K562 (cell line): Measurements from ENCODE around the gene TRPC5OS. TPM values are rescaled to one million over a fixed set of nuclear protein-coding genes. Genes with fewer than 3 reads are reported as not detected.

Experiments used
- ATAC-seq: fragments of 200-7000 bp; cut with Tn5 transposase; 3 replicates; pipeline ENCODE4 v1.9.1; 2020; ENCODE audit warnings: moderate library complexity
- BruUV-seq: library from RNA; stranded (reverse); fragments of 400-500 nt; replicated peaks from 2 replicates; lab custom pipeline; 2021; lab: Mats Ljungman, UMichigan
- CTCF ChIA-PET: fragments of 300-600 bp; formaldehyde crosslinking; extraction: SDS; loops from one replicate; lab custom pipeline; 2021; ENCODE audit warnings: low intra/inter-chr PET ratio; lab: Yijun Ruan, JAX
- POLR2A ChIA-PET: fragments of 300-600, 350-650 bp; sonication (Branson Sonifier 250); formaldehyde crosslinking; extraction: SDS; loops from one replicate; lab custom pipeline; 2021; ENCODE audit warnings: antibody characterized with exemption, inconsistent platforms; lab: Yijun Ruan, JAX
- DNase-seq, 4 experiments: peaks; one replicate each; pipeline versions ENCODE4 v3.0.0 to v3.0.0-alpha.2; 2011 to 2018; ENCODE audit warnings: low spot score in 3 of 4, mixed read lengths in 3 of 4; ENCODE audit errors: extremely low read depth in 1 of 4
- FAIRE-seq: peaks from 2 replicates; lab custom pipeline; 2011; peaks lifted over from hg19 to GRCh38; lab: Jason Lieb, UNC
- H2AFZ ChIP-seq: 2 replicates; pipeline ENCODE4 v1.6.0; 2011; ENCODE audit warnings: low read depth, low read length, control low read depth, inconsistent platforms
- H3K27ac ChIP-seq: fragments of 200-600 bp; 3 replicates; pipeline ENCODE4 v1.8.0; 2011; ENCODE audit warnings: low read depth, mild to moderate bottlenecking, control low read depth, inconsistent platforms, low read length, moderate library complexity, mixed read lengths; ENCODE audit errors: extremely low read depth
- H3K27me3 ChIP-seq, 2 experiments: fragments of 300-600 bp in 1 of 2; 2 replicates in 1 of 2; 3 replicates in 1 of 2; pipeline versions ENCODE4 v1.6.0 to v1.8.0; 2011; ENCODE audit warnings: inconsistent platforms in 2 of 2, low read length in 2 of 2, mild to moderate bottlenecking in 1 of 2, mixed read lengths in 1 of 2, moderate library complexity in 1 of 2; ENCODE audit not compliant: control insufficient read depth in 2 of 2, insufficient read depth in 2 of 2
- H3K36me3 ChIP-seq: fragments of 300-600 bp; 3 replicates; pipeline ENCODE4 v1.8.0; 2011; ENCODE audit warnings: mild to moderate bottlenecking, low read length, inconsistent platforms; ENCODE audit not compliant: control insufficient read depth, insufficient read depth
- H3K4me1 ChIP-seq, 2 experiments: fragments of 200-600 bp in 1 of 2; replicated peaks in 1 of 2; 2 replicates in 1 of 2; 3 replicates in 1 of 2; pipeline versions ENCODE4 v1.5.1 to v1.8.0; 2011; ENCODE audit warnings: inconsistent platforms in 2 of 2, low read length in 2 of 2, mild to moderate bottlenecking in 1 of 2, mixed read lengths in 1 of 2, moderate library complexity in 1 of 2; ENCODE audit not compliant: control insufficient read depth in 2 of 2, insufficient read depth in 2 of 2
- H3K4me2 ChIP-seq: 2 replicates; pipeline ENCODE4 v1.6.1; 2011; ENCODE audit warnings: low read length, control low read depth, inconsistent platforms, mixed read lengths; ENCODE audit not compliant: insufficient read depth
- H3K4me3 ChIP-seq: fragments of 200-600 bp; sonication (generic), shearing (Covaris generic); 2 replicates; pipeline ENCODE4 v1.5.1; 2016; ENCODE audit warnings: control low read depth, inconsistent platforms
- H3K79me2 ChIP-seq: fragments of 200-600 bp; 3 replicates; pipeline ENCODE4 v1.8.0; 2011; ENCODE audit warnings: low read length, inconsistent platforms; ENCODE audit not compliant: control insufficient read depth, insufficient read depth
- H3K9ac ChIP-seq, 2 experiments: 2 replicates each; pipeline versions ENCODE4 v1.6.0 to v1.6.1; 2011; ENCODE audit warnings: low read depth in 2 of 2, low read length in 2 of 2, control low read depth in 1 of 2, inconsistent platforms in 1 of 2, mild to moderate bottlenecking in 1 of 2, mixed read lengths in 1 of 2; ENCODE audit not compliant: insufficient read depth in 1 of 2
- H3K9me1 ChIP-seq: one replicate; pipeline ENCODE4 v1.6.0; 2011; ENCODE audit warnings: inconsistent platforms, mild to moderate bottlenecking, low read length, moderate library complexity; ENCODE audit not compliant: control insufficient read depth, insufficient read depth
- H3K9me3 ChIP-seq: replicated peaks from 2 replicates; pipeline ENCODE4 v1.5.1; 2011; ENCODE audit warnings: low read depth, low read length, inconsistent platforms; ENCODE audit not compliant: control insufficient read depth, insufficient read depth
- H4K20me1 ChIP-seq: replicated peaks from 2 replicates; pipeline ENCODE4 v1.6.1; 2011; ENCODE audit warnings: low read length, inconsistent platforms, mixed read lengths; ENCODE audit not compliant: control insufficient read depth, insufficient read depth
- GABPA ChIP-seq: fragments of 200-800 bp; sonication (Bioruptor generic); conservative IDR thresholded peaks from 2 replicates; pipeline ENCODE4 v1.6.1; 2016; ENCODE audit warnings: low read depth, missing genetic modification characterization, missing compliant biosample characterization
- MBD2 ChIP-seq: sonication (generic); IDR thresholded peaks from 2 replicates; pipeline ENCODE4 v1.6.1; 2016; ENCODE audit warnings: low read depth, borderline replicate concordance
- U2AF1 ChIP-seq: fragments of 200-400 bp; formaldehyde crosslinking; optimal IDR thresholded peaks from 2 replicates; pipeline ENCODE3; 2017; ENCODE audit warnings: mild to moderate bottlenecking, low read depth, low read length, moderate library complexity
- ZNF347 ChIP-seq: fragments of 450-650 bp; formaldehyde crosslinking; IDR thresholded peaks from 2 replicates; pipeline ENCODE4 v1.4.0; 2020; ENCODE audit warnings: low read depth, mild to moderate bottlenecking, moderate library complexity
- ZNF644 ChIP-seq: fragments of 200-800 bp; sonication (Bioruptor generic); IDR thresholded peaks from 2 replicates; pipeline ENCODE4 v1.6.1; 2016; ENCODE audit warnings: low read depth, missing genetic modification characterization, missing compliant biosample characterization
- WGBS: fragments of 100-300 bp; shearing (Covaris generic); methylation state at CpG from one replicate; pipeline ENCODE4 v1.1.6; 2016; ENCODE audit warnings: low coverage, mixed read lengths; ENCODE audit not compliant: insufficient coverage; ENCODE audit errors: missing lambda C conversion rate; 5-methylcytosine and 5-hydroxymethylcytosine counted together
- in situ Hi-C: fragments of 300-500 bp; cut with MboI; formaldehyde crosslinking; loops from 4 replicates; pipeline ENCODE4 v1.15.0; 2018; ENCODE audit warnings: inconsistent platforms, mixed read lengths
- intact Hi-C: fragments of 100-400 bp; cut with micrococcal nuclease; formaldehyde crosslinking; loops from 2 replicates; pipeline ENCODE4 v1.14.2; 2022
- polyA plus RNA-seq, 8 experiments: library from polyadenylated mRNA; depleted of rRNA in 4 of 8; stranded (reverse) in 5 of 8; unstranded in 3 of 8; fragments of >200 nt; fragmentation: Nextera tagmentation in 2 of 8; fragmentation: Illumina TruSeq in 1 of 8; extraction: Ambion mirVana in 2 of 8; extraction: Trizol in 1 of 8; gene quantifications; 2 replicates each; pipeline versions ENCODE4 v1.2.1 to v1.2.3, GENCODE V29; 2011 to 2014; ENCODE audit warnings: inconsistent platforms in 1 of 8, missing spikeins in 1 of 8
- total RNA-seq, 7 experiments: library from RNA; depleted of rRNA in 6 of 7; stranded (reverse); fragments of >200 nt in 6 of 7; fragmentation: Illumina TruSeq in 2 of 7; extraction: Trizol in 2 of 7; gene quantifications; 2 replicates each; pipeline versions ENCODE4 v1.2.1 to v1.2.3, GENCODE V29; 2011 to 2021; ENCODE audit warnings: low replicate concordance in 1 of 7
- TF ChIP-seq, protein P1 (sequence below): fragments of 250-450 bp; sonication (Bioruptor Pico); IDR thresholded peaks from 2 replicates; pipeline ENCODE4 v1.4.0; 2020
- TF ChIP-seq, protein P2 (sequence below): sonication (generic); formaldehyde crosslinking; IDR thresholded peaks from 2 replicates; pipeline ENCODE4 v1.8.1; 2023; ENCODE audit warnings: mild to moderate bottlenecking, missing genetic modification reagents

The TRPC5OS gene
- total and polyA plus RNA-seq, 9 of the 15 experiments (the other 6 are each of a cell fraction or from before 2014, with no cell fraction given) = not detected

GRCh38 chrX:111876646-111877045, 665 bp downstream of the TRPC5OS start:
- no TSS peak for BruUV-seq
- in situ Hi-C loops = loop anchor here (25.0 kb wide), 1 partner anchor 761 kb away; no protein-coding TSS in a partner anchor
- POLR2A ChIA-PET = no interaction called here

More at GRCh38 chrX:111876646-111877045, 665 bp downstream of the TRPC5OS start:
- Histone ChIP-seq H3K4me1 (no peaks in the 10 kb centered on the region), H2AFZ (no peak overlapping the region), H3K9me3 (no peaks in the 10 kb centered on the region), H3K36me3 (no peaks in the 10 kb centered on the region), H4K20me1 (no peaks in the 10 kb centered on the region), H3K27me3 (no peaks in the 10 kb centered on the region), H3K27ac (no peak overlapping the region), H3K79me2 (no peaks in the 10 kb centered on the region), H3K9ac (no peak overlapping the region), H3K4me3 (no peak overlapping the region), H3K9me1 (no peaks in the 10 kb centered on the region), H3K4me2 (no peak overlapping the region)
- 3% methylated on average over 3 of the region's 3 CpGs for whole genome bisulfite sequencing
- intact Hi-C loops = no loop called here
- CTCF ChIA-PET = no interaction called here
- TF ChIP-seq GABPA (tag) (no peak), U2AF1 (no peak), ZNF347 (no peak), MBD2 (no peak), ZNF644 (tag) (no peak)
- TF ChIP-seq, protein P1, sequence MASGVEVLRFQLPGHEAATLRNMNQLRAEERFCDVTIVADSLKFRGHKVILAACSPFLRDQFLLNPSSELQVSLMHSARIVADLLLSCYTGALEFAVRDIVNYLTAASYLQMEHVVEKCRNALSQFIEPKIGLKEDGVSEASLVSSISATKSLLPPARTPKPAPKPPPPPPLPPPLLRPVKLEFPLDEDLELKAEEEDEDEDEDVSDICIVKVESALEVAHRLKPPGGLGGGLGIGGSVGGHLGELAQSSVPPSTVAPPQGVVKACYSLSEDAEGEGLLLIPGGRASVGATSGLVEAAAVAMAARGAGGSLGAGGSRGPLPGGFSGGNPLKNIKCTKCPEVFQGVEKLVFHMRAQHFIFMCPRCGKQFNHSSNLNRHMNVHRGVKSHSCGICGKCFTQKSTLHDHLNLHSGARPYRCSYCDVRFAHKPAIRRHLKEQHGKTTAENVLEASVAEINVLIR = no peak
- TF ChIP-seq, protein P2, sequence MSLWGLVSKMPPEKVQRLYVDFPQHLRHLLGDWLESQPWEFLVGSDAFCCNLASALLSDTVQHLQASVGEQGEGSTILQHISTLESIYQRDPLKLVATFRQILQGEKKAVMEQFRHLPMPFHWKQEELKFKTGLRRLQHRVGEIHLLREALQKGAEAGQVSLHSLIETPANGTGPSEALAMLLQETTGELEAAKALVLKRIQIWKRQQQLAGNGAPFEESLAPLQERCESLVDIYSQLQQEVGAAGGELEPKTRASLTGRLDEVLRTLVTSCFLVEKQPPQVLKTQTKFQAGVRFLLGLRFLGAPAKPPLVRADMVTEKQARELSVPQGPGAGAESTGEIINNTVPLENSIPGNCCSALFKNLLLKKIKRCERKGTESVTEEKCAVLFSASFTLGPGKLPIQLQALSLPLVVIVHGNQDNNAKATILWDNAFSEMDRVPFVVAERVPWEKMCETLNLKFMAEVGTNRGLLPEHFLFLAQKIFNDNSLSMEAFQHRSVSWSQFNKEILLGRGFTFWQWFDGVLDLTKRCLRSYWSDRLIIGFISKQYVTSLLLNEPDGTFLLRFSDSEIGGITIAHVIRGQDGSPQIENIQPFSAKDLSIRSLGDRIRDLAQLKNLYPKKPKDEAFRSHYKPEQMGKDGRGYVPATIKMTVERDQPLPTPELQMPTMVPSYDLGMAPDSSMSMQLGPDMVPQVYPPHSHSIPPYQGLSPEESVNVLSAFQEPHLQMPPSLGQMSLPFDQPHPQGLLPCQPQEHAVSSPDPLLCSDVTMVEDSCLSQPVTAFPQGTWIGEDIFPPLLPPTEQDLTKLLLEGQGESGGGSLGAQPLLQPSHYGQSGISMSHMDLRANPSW = no peak
- ATAC-seq = no peak
- DNase-seq = no peak
- no peak for FAIRE-seq
